Femur (tissue), 1 donor: ENCODE measurements around the gene ACSL4.
A peak's percentile ranks its signal among the peaks of the same experiment; 100 is the strongest.
"Not testable (repeated sequence)": the region's sequence is repeated elsewhere in the genome, so short reads cannot be mapped to it uniquely, and the experiment has no call there.

Experiments
- DNase-seq: peaks from one replicate; pipeline ENCODE4 v3.0.0-alpha.2; 2017

Gene ACSL4

DNA sequence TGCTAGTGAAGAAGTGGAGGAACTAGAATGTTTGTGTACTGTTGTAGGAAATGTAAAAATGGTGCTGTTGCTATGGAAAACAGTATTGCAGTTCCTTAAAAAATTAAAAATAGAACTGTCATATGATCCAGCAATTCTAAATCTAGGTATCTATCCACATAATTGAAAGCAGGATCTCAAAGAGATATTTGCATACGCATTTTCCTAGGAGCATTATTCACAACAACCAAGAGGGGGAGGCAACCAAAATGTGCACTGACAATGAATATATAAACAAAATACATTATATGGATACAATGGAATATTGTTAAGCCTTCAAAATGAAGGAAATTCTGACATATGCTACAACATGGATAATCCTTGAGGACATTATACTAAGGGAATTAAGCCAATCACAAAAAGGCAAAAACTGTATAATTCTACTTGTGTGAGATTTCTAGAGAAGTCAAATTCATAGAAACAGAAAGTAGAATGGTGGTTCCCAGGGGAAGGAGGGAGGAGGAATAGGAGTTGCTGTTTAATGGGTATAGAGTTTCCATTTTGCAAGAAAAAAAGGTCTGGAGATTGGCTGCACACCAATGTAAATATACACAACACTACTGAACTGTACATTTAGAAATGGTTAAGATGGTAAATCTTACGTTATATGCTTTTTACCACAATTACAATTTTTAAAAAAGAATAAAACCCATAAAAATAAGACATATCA is 72.5 kb downstream of the ACSL4 start:
- DNase-seq: no peak

GRCh38 chrX:109658391-109658790 is 74.7 kb downstream of the ACSL4 start:
- no peak for DNase-seq

DNA sequence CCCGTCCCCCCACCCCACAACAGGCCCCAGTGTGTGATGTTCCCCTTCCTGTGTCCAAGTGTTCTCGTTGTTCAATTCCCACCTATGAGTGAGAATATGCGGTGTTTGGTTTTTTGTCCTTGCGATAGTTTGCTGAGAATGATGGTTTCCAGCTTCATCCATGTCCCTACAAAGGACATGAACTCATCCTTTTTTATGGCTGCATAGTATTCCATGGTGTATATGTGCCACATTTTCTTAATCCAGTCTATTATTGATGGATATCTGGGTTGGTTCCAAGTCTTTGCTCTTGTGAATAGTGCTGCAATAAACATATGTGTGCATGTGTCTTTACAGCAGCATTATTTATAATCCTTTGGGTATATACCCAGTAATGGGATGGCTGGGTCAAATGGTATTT is 75.7 kb downstream of the ACSL4 start:
- DNase-seq: not testable (repeated sequence)

- DNase-seq: no peak
Observed at GRCh38 chrX:109656774-109657173, 76.3 kb downstream of the ACSL4 start.

GRCh38 chrX:109655502-109656201 is 77.4 kb downstream of the ACSL4 start:
- DNase-seq: no peak

DNA sequence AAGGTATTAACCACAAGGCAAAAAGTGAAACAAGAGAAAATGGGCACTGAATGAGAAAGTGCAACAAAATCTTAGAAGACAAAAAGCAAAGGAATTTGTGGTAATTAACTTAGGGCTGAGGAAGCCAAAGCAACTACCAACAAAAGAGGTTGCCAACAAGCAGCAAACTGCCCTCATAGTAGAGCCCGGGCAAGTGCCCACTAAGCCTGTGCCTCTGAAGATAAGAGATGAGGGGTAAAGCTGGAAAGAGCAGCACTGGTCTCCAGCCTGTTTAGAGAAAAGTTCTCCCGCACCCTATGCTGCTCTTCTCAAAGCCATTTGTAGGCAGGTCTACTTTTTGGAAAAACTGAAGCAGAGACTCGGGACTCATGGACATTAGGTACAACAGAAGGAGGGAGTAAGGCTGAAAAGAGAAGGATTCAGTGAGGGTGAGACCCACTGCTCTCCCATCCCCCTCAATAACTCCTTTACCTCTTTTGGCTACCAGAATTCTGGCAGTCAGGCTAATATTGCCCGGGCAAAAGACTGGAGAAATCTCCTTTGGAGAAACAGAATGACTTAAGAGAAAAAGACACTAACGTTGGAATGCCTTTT is 78.4 kb downstream of the ACSL4 start:
- DNase-seq: no peak

GRCh38 chrX:109644671-109645070 is 88.4 kb downstream of the ACSL4 start:
- DNase-seq: not testable (repeated sequence)

DNA sequence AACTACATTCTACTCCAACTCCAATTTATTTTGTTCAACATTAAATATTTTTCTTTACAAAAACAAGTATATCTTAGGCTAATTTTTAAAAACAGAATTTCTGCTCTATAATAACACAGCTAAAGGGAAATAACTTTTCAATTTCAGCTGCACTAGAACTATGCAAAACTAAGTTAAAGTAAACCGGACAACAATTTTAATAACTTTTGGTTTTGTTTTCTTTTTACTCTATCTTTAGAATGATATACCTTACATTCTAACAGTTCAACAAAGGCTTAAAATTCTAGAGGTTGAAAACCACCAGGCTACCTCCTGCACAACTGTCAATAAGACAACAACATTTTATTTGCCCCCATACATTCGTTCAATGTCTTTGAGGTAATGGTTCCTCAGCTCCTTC is 89.4 kb downstream of the ACSL4 start:
- no peak for DNase-seq

DNA sequence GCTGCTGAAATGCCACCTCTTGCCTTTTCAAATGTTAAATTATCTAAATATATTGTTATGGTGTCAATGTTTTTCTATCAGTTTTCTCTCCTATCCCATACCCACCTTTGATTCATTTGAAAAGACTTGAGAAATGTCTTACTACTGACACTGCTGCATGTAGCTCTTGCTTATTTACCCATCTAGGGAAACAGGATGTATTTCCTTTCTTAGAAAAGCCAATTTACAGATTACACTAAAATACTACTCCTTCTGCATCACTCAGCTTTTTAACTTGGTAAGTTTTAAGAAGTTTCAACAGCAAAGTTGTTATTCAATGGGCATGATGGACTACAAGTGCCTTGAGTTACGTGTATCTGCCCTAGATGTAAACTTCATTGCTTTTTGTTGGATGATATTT is 94.9 kb downstream of the ACSL4 start:
- DNase-seq: no peak

GRCh38 chrX:109637477-109637876 is 95.6 kb downstream of the ACSL4 start:
- not testable (repeated sequence) for DNase-seq

DNA sequence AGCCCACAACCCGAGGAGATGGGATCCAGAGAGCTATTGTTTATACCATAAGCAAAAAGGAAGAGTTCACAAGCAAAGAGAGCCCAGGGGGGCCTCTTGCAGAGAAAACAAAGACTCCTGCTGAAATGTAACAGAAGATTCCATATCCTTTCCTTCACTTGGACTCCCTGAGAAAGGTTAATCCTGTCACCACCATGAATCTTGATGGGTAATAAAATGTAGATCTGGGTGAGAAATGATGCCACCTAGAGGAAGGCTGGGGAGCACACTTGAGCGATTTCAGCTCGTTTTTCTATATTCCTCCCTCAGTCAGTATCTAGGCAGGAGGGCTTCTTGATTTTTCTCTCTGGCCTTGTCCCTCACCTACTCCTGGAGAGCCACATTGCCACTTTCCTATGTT is 97.9 kb downstream of the ACSL4 start:
- no peak for DNase-seq

DNA sequence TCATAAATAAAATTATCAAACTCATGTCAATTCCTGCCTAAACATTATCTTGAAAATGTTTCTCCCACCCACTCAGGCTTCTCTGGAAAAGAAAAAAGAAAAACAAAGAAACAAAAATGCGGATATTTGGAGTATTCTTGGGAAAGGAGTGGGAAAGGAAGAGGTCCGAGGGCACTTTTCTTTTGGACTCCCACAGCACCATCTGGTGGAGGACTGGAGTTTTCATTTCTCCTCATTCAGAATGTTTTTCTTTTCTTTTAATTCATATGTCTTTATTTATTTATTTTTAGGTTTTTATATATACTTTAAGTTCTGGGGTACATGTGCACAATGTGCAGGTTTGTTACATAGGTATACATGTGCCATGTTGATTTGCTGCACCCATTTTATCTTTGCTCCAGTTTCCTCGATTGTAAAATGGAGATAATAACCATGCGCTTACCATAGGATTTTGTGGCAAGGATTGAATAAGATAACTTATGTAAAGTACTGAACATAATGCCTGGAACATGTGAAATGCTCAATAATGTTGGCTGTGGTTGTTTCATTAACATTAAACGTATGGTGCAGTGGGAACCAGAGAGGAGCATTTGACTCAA is 100.1 kb downstream of the ACSL4 start:
- peak; percentile 25 for DNase-seq

DNA sequence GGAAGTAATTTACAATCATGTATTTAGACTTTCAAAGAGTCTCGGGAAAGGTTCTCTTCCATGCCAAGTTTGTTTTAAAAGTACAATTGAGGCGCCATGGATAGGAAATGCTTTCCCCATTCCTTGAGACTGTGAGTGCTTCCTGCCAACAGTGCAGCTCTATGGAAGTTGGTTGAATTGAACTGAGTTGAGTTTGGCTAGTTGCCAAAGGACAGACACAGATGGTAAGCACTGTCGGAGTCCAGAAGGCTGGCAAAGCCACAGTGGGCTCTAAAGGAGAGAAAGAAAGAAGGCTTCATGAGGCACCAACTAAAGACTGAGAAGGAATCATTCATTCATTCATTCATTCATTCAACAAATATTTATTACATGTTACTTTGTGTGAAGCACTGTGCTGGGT is 103.7 kb downstream of the ACSL4 start:
- DNase-seq: no peak

GRCh38 chrX:109626637-109627036 is 106.4 kb downstream of the ACSL4 start:
- no peak for DNase-seq

- DNase-seq: peak; percentile 70
Observed at GRCh38 chrX:109624641-109625616, 108.1 kb downstream of the ACSL4 start, which contains the start of gene KCNE5. KCNE5 (minus strand) TSS chrX:109625172; CDS start chrX:109625020, 152 bp downstream.

- peak; percentile 49 for DNase-seq
Observed at GRCh38 chrX:109623997-109624396, 109.1 kb downstream of the ACSL4 start.

DNA sequence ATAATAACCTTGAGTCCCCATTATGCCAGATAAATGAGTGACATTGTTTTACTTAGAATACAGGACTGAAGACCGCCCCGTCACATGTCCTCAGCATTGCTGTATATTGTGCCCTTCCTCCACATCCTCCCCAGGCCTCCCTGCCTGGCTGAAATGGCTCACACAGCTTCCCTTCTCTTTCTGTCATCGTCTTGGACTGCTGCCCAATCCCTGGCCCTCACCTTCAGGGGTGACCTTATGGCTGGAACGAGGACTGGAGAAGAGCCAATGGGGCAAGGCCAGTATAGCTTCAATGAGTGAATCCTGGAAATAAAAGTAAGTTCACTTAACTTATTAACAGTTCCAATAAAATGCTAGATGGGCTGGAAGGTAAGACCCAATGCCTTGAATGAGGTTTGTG is 110.8 kb downstream of the ACSL4 start:
- no peak for DNase-seq

DNA sequence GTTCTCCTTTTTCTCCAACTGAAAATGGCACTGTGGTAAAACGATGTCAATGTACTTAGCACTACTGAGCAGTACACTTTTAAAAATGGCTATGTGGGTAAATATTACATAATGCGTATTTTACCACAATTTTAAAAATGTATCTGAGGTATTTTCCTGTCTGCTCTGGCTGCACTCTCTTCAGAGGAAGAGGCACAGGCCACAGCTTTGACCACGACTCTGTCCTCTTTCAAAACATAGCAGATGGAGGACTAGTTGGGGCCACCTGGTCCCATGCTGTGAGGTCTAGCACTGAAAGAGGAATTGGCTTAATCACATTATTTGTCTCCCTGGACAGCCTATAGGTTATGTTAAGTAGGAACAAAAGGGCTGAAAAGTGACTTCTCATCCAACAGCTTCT is 113.3 kb downstream of the ACSL4 start:
- no peak for DNase-seq

GRCh38 chrX:109614951-109615350 is 118.1 kb downstream of the ACSL4 start:
- DNase-seq: no peak

DNA sequence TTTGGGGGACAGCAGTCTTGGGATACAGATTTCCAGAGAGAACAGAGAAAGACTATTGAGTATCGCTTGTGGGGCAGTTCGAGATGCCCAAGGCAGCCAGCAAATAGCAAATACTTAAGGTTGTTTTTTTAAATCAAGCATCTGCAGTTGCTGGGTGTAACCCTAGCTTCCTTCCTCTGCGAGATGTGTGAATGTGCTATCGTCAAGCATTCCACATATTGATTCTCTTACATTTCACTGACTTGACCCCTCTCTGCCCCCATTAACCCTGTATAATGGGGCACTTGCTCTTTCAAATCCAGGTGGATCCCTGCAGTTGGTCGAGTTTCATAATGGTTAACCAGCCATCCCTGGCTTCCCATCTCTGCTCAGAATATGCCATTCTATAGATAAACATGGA is 131.6 kb downstream of the ACSL4 start:
- DNase-seq: no peak

DNA sequence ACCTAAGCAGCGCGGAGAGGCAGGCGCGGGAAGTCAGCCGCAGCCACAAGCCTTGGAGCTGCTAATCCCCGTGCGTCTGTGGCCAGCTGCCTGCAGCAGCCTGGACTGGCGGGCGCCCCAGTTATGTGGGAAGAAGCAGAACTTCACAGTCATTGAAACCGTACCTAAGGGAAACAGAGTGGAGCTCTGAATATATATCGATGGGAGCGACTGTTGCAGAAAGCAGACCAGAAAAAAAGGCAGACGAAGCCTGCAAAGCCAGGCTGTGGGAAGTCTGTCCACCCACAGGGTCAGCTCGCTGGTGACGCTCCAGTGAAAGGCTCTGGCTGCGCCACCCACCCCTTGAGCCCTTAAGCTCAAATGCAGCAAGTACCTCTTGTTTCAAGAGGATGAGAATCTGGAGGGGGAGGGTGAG is 132.8 kb downstream of the ACSL4 start:
- DNase-seq: peak; percentile 70

DNA sequence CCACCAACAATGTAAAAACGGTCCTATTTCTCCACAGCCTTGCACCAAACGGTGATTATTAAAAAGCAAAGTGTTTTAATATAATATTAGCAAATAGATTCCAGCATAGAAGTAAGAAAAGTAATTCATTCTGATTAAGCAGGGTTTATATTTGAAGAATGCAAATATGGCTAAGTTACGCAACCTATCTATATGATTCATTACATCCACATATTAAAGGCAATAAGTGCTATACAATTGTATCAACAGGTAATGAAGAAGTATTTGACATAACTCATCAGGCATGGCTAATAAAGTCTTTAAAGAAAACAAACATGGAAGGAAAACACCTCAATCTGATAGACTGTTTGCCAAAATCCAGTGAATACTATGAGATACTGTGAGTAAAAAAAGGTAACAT is 137.0 kb downstream of the ACSL4 start:
- DNase-seq: no peak
